KOPT-K1 (cell line): ENCODE measurements around the gene FUBP1.
"Not testable (repeated sequence)": the region's sequence is repeated elsewhere in the genome, so short reads cannot be mapped to it uniquely, and the experiment has no call there.

Experiments used
- H3K27ac ChIP-seq: fragments of 200-600 bp; sonication (generic); 2 replicates; pipeline ENCODE4 v1.5.1; 2016; ENCODE audit warnings: antibody characterized with exemption, mild to moderate bottlenecking, low read depth, low read length; ENCODE audit not compliant: poor library complexity, severe bottlenecking
- H3K36me3 ChIP-seq: fragments of 200-600 bp; sonication (generic); 2 replicates; pipeline ENCODE4 v1.5.1; 2017; ENCODE audit warnings: antibody characterized with exemption, mild to moderate bottlenecking, low read length, moderate library complexity; ENCODE audit not compliant: insufficient read depth
- H3K9me3 ChIP-seq: fragments of 200-600 bp; sonication (generic); 2 replicates; pipeline ENCODE4 v1.5.1; 2017; ENCODE audit warnings: antibody characterized with exemption, low read length, mild to moderate bottlenecking; ENCODE audit not compliant: insufficient read depth, poor library complexity, severe bottlenecking

Gene FUBP1

GRCh38 chr1:78003070-78003746 lies 24.3 kb upstream of the FUBP1 start:
- Histone ChIP-seq H3K36me3 (0 out of 2 replicates have a peak, but pooled peaks cover under 1% of the 10 kb centered on the region), H3K9me3 (no peaks in the 10 kb centered on the region), H3K27ac (no peak overlapping the region)

- not testable (repeated sequence) for H3K9me3 ChIP-seq, H3K27ac ChIP-seq
- H3K36me3 ChIP-seq, result peaks cover 14% of the 10 kb centered on the region; the same call in 1 of the 2 replicates
Measured at GRCh38 chr1:78000536-78000935, 21.7 kb upstream of the FUBP1 start.

GRCh38 chr1:77996734-77997133 lies 17.9 kb upstream of the FUBP1 start:
- H3K36me3 ChIP-seq, result peaks cover 42% of the 10 kb centered on the region
- H3K9me3 ChIP-seq, result no peaks in the 10 kb centered on the region
- H3K27ac ChIP-seq, result no peak overlapping the region

- H3K9me3 ChIP-seq, result no peaks in the 10 kb centered on the region
- H3K36me3 ChIP-seq, result peaks cover 47% of the 10 kb centered on the region
- no peak overlapping the region for H3K27ac ChIP-seq
Measured at GRCh38 chr1:77994117-77994705, 15.3 kb upstream of the FUBP1 start.

- H3K27ac ChIP-seq, result no peak overlapping the region
- peaks cover 39% of the 10 kb centered on the region for H3K36me3 ChIP-seq
- no peaks in the 10 kb centered on the region for H3K9me3 ChIP-seq
Measured at GRCh38 chr1:77991638-77992037, 12.8 kb upstream of the FUBP1 start.

- H3K27ac ChIP-seq, result no peak overlapping the region
- H3K36me3 ChIP-seq, result peaks cover 42% of the 10 kb centered on the region
- no peaks in the 10 kb centered on the region for H3K9me3 ChIP-seq
Measured at GRCh38 chr1:77990629-77991204, 11.8 kb upstream of the FUBP1 start.

- Histone ChIP-seq H3K27ac (no peak overlapping the region), H3K9me3 (no peaks in the 10 kb centered on the region), H3K36me3 (peaks cover 44% of the 10 kb centered on the region)
Measured at GRCh38 chr1:77989744-77990143, 10.9 kb upstream of the FUBP1 start.

- Histone ChIP-seq H3K27ac (no peak overlapping the region), H3K36me3 (peaks cover 32% of the 10 kb centered on the region), H3K9me3 (no peaks in the 10 kb centered on the region)
Measured at GRCh38 chr1:77987919-77988318, 9.0 kb upstream of the FUBP1 start.

- no peak overlapping the region for H3K27ac ChIP-seq
- peaks cover 32% of the 10 kb centered on the region; the same call in 1 of the 2 replicates for H3K36me3 ChIP-seq
- H3K9me3 ChIP-seq, result no peaks in the 10 kb centered on the region
Measured at GRCh38 chr1:77986810-77987209, 7.9 kb upstream of the FUBP1 start.

- Histone ChIP-seq H3K27ac (no peak overlapping the region), H3K9me3 (no peaks in the 10 kb centered on the region), H3K36me3 (peaks cover 30% of the 10 kb centered on the region; the same call in 1 of the 2 replicates)
Measured at GRCh38 chr1:77984629-77985028, 5.8 kb upstream of the FUBP1 start.

GRCh38 chr1:77983997-77984355 lies 5.1 kb upstream of the FUBP1 start:
- Histone ChIP-seq H3K36me3 (peaks cover 30% of the 10 kb centered on the region; the same call in 1 of the 2 replicates), H3K27ac (no peak overlapping the region), H3K9me3 (no peaks in the 10 kb centered on the region)

GRCh38 chr1:77983352-77983996 lies 4.6 kb upstream of the FUBP1 start:
- peaks cover 30% of the 10 kb centered on the region; the same call in 1 of the 2 replicates for H3K36me3 ChIP-seq
- not testable (repeated sequence) for H3K27ac ChIP-seq, H3K9me3 ChIP-seq

GRCh38 chr1:77978293-77978968 lies 441 bp downstream of the FUBP1 start:
- Histone ChIP-seq H3K36me3 (peaks cover 52% of the 10 kb centered on the region), H3K27ac (peak overlapping the region; percentile 98), H3K9me3 (no peaks in the 10 kb centered on the region)

- Histone ChIP-seq H3K27ac (peak overlapping the region; percentile 98), H3K9me3 (no peaks in the 10 kb centered on the region)
Measured at GRCh38 chr1:77977989-77978292, 931 bp downstream of the FUBP1 start.

GRCh38 chr1:77976433-77977076 lies 2.3 kb downstream of the FUBP1 start:
- Histone ChIP-seq H3K9me3 (no peaks in the 10 kb centered on the region), H3K36me3 (peaks cover 55% of the 10 kb centered on the region), H3K27ac (peak overlapping the region; percentile 98)

More at GRCh38 chr1:77977989-77978292, 931 bp downstream of the FUBP1 start:
- peaks cover 55% of the 10 kb centered on the region for H3K36me3 ChIP-seq
